Measurements from ENCODE around the gene GINS1. TPM values are rescaled to one million over a fixed set of nuclear protein-coding genes. Genes with fewer than 3 reads are reported as not detected.

Gene GINS1
- total RNA-seq, 1 experiment from 2014 or later, result 30.4 TPM

DNA sequence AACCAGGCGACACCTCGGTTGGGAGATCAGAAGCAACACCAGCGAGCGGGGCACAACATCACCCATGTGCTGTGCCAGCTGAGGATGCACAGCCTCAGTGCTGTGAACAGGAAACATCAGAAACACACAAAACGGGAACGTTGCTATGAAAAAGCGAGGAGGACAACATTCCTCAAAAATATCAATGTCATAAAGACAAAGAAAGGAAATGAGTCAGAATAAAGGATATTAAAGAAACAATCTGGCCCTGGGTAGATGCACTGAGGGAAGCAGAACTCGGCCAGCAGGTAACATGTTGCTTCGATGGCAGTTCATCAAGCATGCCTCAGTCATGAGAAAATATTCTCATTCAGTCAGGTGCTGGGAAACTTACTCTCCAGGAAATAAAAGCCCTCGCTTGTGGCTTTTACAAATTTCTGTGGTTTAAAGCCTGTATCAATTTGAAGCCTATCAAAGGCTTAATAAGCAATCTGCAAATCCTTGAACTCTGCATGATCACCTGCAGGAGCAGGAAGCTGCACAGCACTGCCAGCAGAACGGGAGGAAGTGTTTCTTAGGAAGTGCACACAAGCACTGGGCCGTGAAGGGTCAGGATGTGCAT lies 77.5 kb downstream of the GINS1 start:
- H3K9me2 ChIP-seq (ENCODE audit: insufficient read depth), result no peaks in the 10 kb centered on the region
- ATAC-seq, result no peak
- no peaks in the 10 kb centered on the region for H3K27me3 ChIP-seq (ENCODE audit: insufficient read depth, low read length)
- ChIA-PET RAD21 (ENCODE audit: low non-redundant PET in 1 of 2, low total read pairs in 2 of 2, uncharacterized antibody in 2 of 2, unreplicated experiment in 2 of 2) (no interaction called here), CTCF (no interaction called here), POLR2A (no interaction called here)
- no peak for TF ChIP-seq ZNF274 (IDR thresholded peaks at IDR 0.05; ENCODE audit: low read depth, low read length)
- TF ChIP-seq CEBPB (IDR thresholded peaks at IDR 0.05; ENCODE audit: low read depth), result no peak
- TF ChIP-seq, protein P1, sequence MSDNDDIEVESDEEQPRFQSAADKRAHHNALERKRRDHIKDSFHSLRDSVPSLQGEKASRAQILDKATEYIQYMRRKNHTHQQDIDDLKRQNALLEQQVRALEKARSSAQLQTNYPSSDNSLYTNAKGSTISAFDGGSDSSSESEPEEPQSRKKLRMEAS (IDR thresholded peaks at IDR 0.05), result no peak
- TF ChIP-seq, protein P2, sequence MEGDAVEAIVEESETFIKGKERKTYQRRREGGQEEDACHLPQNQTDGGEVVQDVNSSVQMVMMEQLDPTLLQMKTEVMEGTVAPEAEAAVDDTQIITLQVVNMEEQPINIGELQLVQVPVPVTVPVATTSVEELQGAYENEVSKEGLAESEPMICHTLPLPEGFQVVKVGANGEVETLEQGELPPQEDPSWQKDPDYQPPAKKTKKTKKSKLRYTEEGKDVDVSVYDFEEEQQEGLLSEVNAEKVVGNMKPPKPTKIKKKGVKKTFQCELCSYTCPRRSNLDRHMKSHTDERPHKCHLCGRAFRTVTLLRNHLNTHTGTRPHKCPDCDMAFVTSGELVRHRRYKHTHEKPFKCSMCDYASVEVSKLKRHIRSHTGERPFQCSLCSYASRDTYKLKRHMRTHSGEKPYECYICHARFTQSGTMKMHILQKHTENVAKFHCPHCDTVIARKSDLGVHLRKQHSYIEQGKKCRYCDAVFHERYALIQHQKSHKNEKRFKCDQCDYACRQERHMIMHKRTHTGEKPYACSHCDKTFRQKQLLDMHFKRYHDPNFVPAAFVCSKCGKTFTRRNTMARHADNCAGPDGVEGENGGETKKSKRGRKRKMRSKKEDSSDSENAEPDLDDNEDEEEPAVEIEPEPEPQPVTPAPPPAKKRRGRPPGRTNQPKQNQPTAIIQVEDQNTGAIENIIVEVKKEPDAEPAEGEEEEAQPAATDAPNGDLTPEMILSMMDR (IDR thresholded peaks at IDR 0.05 in 2 of 3, conservative IDR thresholded peaks at IDR 0.05 in 1 of 3; ENCODE audit: borderline replicate concordance in 1 of 3, insufficient read depth in 1 of 3, low read depth in 2 of 3, low read length in 2 of 3), result no peak
- TF ChIP-seq POLR2AphosphoS5 (IDR thresholded peaks at IDR 0.05; ENCODE audit: low read depth, low read length), result no peak
- TF ChIP-seq ELF1 (IDR thresholded peaks at IDR 0.05; ENCODE audit: borderline replicate concordance, low read depth), result no peak
- TF ChIP-seq SRF (IDR thresholded peaks at IDR 0.05; ENCODE audit: low read depth), result no peak
- no peak for TF ChIP-seq SIN3A (IDR thresholded peaks at IDR 0.05; ENCODE audit: low read depth)
- TF ChIP-seq, protein P3, sequence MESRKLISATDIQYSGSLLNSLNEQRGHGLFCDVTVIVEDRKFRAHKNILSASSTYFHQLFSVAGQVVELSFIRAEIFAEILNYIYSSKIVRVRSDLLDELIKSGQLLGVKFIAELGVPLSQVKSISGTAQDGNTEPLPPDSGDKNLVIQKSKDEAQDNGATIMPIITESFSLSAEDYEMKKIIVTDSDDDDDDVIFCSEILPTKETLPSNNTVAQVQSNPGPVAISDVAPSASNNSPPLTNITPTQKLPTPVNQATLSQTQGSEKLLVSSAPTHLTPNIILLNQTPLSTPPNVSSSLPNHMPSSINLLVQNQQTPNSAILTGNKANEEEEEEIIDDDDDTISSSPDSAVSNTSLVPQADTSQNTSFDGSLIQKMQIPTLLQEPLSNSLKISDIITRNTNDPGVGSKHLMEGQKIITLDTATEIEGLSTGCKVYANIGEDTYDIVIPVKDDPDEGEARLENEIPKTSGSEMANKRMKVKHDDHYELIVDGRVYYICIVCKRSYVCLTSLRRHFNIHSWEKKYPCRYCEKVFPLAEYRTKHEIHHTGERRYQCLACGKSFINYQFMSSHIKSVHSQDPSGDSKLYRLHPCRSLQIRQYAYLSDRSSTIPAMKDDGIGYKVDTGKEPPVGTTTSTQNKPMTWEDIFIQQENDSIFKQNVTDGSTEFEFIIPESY (IDR thresholded peaks at IDR 0.05; ENCODE audit: extremely low read depth, insufficient replicate concordance, low read length), result no peak
- TF ChIP-seq EZH2phosphoT487 (IDR thresholded peaks at IDR 0.05; ENCODE audit: borderline replicate concordance), result no peak
- no TSS peak for BruUV-seq (replicated peaks)
- H3K9me3 ChIP-seq (ENCODE audit: control insufficient read depth in 1 of 2, insufficient read depth in 1 of 2, low read depth in 1 of 2, low read length in 2 of 2), result no peaks in the 10 kb centered on the region
- intact Hi-C loops (cut with micrococcal nuclease), result no loop called here
- no peak overlapping the region for H3K4me2 ChIP-seq (ENCODE audit: low read length)
- no peaks in the 10 kb centered on the region; a peak in 1 of 4 replicates for H3K36me3 ChIP-seq (ENCODE audit: control insufficient read depth in 1 of 2, insufficient read depth in 2 of 2, low read length in 2 of 2)
- no peak overlapping the region for H3K4me3 ChIP-seq (replicated peaks in 1 of 2; ENCODE audit: low read depth in 1 of 2, low read length in 2 of 2)
- no peak for DNase-seq (ENCODE audit: low read depth, low spot score)
- H4K20me1 ChIP-seq (ENCODE audit: insufficient read depth), result no peaks in the 10 kb centered on the region
- H3K9ac ChIP-seq (ENCODE audit: low read length), result no peak overlapping the region
- H3K27ac ChIP-seq (ENCODE audit: low read depth, low read length), result no peak overlapping the region
- H3K4me1 ChIP-seq (ENCODE audit: control insufficient read depth in 1 of 2, insufficient read depth in 2 of 2, low read length in 2 of 2), result no peaks in the 10 kb centered on the region
- H3K79me2 ChIP-seq (ENCODE audit: insufficient read depth, low read length), result no peaks in the 10 kb centered on the region
- no peak overlapping the region for H2AFZ ChIP-seq (ENCODE audit: low read depth, low read length, poor library complexity, severe bottlenecking)

Measured in HCT116 (cell line).